MM.1S (cell line): ENCODE results near the gene GPR35.

Experiments used
- DNase-seq: peaks from one replicate; pipeline ENCODE4 v3.0.0-alpha.2; 2015
- H2AFZ ChIP-seq: fragments of 300-600 bp; sonication (generic); 2 replicates; pipeline ENCODE4 v1.6.0; 2016; ENCODE audit warnings: antibody characterized with exemption, low read length
- H3F3A ChIP-seq: fragments of 300-600 bp; sonication (generic); 2 replicates; pipeline ENCODE4 v1.6.1; 2016; ENCODE audit warnings: mild to moderate bottlenecking, antibody characterized with exemption, low read length, moderate library complexity, mixed read lengths; ENCODE audit not compliant: insufficient read depth
- H3K27ac ChIP-seq: fragments of 300-600 bp; sonication (generic); 2 replicates; pipeline ENCODE4 v1.5.1; 2016; ENCODE audit warnings: mild to moderate bottlenecking, low read length
- H3K27me3 ChIP-seq: fragments of 300-600 bp; sonication (generic); replicated peaks from 2 replicates; pipeline ENCODE4 v1.6.0; 2016; ENCODE audit warnings: low read length; ENCODE audit not compliant: insufficient read depth
- H3K36me3 ChIP-seq: fragments of 300-600 bp; sonication (generic); replicated peaks from 2 replicates; pipeline ENCODE4 v1.6.1; 2016; ENCODE audit warnings: mild to moderate bottlenecking, low read length, mixed read lengths; ENCODE audit not compliant: insufficient read depth
- H3K4me1 ChIP-seq: fragments of 300-600 bp; sonication (generic); 2 replicates; pipeline ENCODE4 v1.6.1; 2016; ENCODE audit warnings: low read length, mixed read lengths
- H3K4me2 ChIP-seq: fragments of 300-600 bp; sonication (generic); 2 replicates; pipeline ENCODE4 v1.6.0; 2016; ENCODE audit warnings: low read depth, low read length
- H3K4me3 ChIP-seq: fragments of 300-600 bp; sonication (generic); 2 replicates; pipeline ENCODE4 v1.5.1; 2016; ENCODE audit warnings: low read length, mixed read lengths
- H3K79me2 ChIP-seq: fragments of 300-600 bp; sonication (generic); 2 replicates; pipeline ENCODE4 v1.6.1; 2016; ENCODE audit warnings: mixed run types, low read length, mixed read lengths
- H3K9ac ChIP-seq: fragments of 300-600 bp; sonication (generic); 2 replicates; pipeline ENCODE4 v1.6.1; 2016; ENCODE audit warnings: low read length, mixed read lengths
- H3K9me2 ChIP-seq: fragments of 300-600 bp; sonication (generic); replicated peaks from 2 replicates; pipeline ENCODE4 v1.6.1; 2016; ENCODE audit warnings: mild to moderate bottlenecking, low read length, mixed read lengths; ENCODE audit not compliant: insufficient read depth
- H3K9me3 ChIP-seq: fragments of 300-600 bp; sonication (generic); replicated peaks from 2 replicates; pipeline ENCODE4 v1.6.1; 2016; ENCODE audit warnings: mild to moderate bottlenecking, low read length, mixed read lengths; ENCODE audit not compliant: insufficient read depth
- H4K20me1 ChIP-seq: fragments of 300-600 bp; sonication (generic); 2 replicates; pipeline ENCODE4 v1.6.1; 2016; ENCODE audit warnings: mild to moderate bottlenecking, low read length, moderate library complexity, mixed read lengths; ENCODE audit not compliant: insufficient read depth
- EZH2 ChIP-seq: fragments of 300-600 bp; sonication (generic); optimal IDR thresholded peaks from 2 replicates; pipeline ENCODE3; 2017; ENCODE audit warnings: low read depth, mild to moderate bottlenecking, antibody characterized with exemption, low read length, mixed read lengths
- EZH2phosphoT487 ChIP-seq: fragments of 300-600 bp; sonication (generic); IDR thresholded peaks from 2 replicates; pipeline ENCODE4 v1.6.1; 2018; ENCODE audit warnings: antibody characterized with exemption, low read length
- TF ChIP-seq, protein P1 (sequence below): fragments of 300-600 bp; sonication (generic); IDR thresholded peaks from 2 replicates; pipeline ENCODE4 v1.5.1; 2016; ENCODE audit warnings: antibody characterized with exemption, low read length, mixed read lengths

Gene GPR35

DNA sequence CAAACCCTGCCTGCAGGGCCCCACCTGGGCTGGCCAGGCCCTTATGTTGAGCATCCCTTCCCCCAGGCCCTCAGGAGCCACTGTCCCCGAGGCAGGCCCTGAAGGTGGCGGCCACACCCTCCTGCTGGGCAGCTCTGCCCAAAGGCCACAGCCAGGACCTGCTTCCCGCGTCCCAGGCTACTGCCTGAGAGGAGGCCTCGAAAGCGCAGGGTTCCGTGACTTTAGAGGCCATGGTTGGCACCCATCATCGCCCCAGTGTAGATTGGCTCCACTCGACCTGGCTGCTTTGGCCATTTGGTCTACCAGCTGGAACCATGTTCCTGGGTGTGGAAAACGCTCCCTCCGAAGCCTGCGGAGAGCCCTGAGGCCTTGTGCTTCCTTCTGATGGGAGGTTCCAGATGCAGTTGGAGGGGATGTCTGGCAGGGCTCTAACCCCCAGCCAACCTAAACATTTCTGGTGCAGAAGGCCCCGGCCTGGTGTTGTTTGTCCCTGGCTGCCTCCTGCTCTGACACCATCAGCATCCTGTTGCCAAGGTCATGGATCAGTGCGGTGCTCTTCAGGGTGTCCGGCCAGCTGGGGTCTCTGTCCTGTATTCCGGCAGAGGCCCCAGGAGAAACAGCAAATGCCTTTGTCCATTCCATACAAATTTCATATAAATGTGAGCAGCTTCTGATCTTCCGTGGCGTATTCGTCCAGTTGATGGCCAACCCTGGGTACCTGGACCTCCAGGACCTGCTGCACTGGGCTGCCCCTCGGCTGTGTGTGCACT lies 24.0 kb upstream of the GPR35 start:
- H3K9me3 ChIP-seq, result no peaks in the 10 kb centered on the region
- no peak overlapping the region for H3K9ac ChIP-seq
- no peaks in the 10 kb centered on the region for H3K4me1 ChIP-seq
- no peak for DNase-seq
- H3K36me3 ChIP-seq, result no peaks in the 10 kb centered on the region
- H2AFZ ChIP-seq, result no peak overlapping the region
- no peak overlapping the region for H3K4me3 ChIP-seq
- H3F3A ChIP-seq, result no peaks in the 10 kb centered on the region
- H3K79me2 ChIP-seq, result no peaks in the 10 kb centered on the region
- H4K20me1 ChIP-seq, result no peaks in the 10 kb centered on the region
- TF ChIP-seq, protein P1, sequence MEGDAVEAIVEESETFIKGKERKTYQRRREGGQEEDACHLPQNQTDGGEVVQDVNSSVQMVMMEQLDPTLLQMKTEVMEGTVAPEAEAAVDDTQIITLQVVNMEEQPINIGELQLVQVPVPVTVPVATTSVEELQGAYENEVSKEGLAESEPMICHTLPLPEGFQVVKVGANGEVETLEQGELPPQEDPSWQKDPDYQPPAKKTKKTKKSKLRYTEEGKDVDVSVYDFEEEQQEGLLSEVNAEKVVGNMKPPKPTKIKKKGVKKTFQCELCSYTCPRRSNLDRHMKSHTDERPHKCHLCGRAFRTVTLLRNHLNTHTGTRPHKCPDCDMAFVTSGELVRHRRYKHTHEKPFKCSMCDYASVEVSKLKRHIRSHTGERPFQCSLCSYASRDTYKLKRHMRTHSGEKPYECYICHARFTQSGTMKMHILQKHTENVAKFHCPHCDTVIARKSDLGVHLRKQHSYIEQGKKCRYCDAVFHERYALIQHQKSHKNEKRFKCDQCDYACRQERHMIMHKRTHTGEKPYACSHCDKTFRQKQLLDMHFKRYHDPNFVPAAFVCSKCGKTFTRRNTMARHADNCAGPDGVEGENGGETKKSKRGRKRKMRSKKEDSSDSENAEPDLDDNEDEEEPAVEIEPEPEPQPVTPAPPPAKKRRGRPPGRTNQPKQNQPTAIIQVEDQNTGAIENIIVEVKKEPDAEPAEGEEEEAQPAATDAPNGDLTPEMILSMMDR, result no peak
- no peak for TF ChIP-seq EZH2
- no peak for TF ChIP-seq EZH2phosphoT487
- no peaks in the 10 kb centered on the region for H3K9me2 ChIP-seq
- no peak overlapping the region for H3K27ac ChIP-seq
- H3K4me2 ChIP-seq, result no peak overlapping the region
- H3K27me3 ChIP-seq, result no peaks in the 10 kb centered on the region

GRCh38 chr2:240601831-240602160 lies 23.5 kb upstream of the GPR35 start:
- Histone ChIP-seq H3K9me3 (no peaks in the 10 kb centered on the region), H3K36me3 (no peaks in the 10 kb centered on the region), H3K4me2 (no peak overlapping the region), H4K20me1 (no peaks in the 10 kb centered on the region), H3K9ac (no peak overlapping the region), H3K4me3 (no peak overlapping the region), H3K79me2 (no peaks in the 10 kb centered on the region), H3K27ac (no peak overlapping the region), H3K27me3 (no peaks in the 10 kb centered on the region), H3K9me2 (no peaks in the 10 kb centered on the region), H3K4me1 (no peaks in the 10 kb centered on the region), H3F3A (no peaks in the 10 kb centered on the region), H2AFZ (no peak overlapping the region)
- TF ChIP-seq, protein P1, result no peak
- TF ChIP-seq EZH2 (no peak), EZH2phosphoT487 (no peak)
- DNase-seq, result no peak

DNA sequence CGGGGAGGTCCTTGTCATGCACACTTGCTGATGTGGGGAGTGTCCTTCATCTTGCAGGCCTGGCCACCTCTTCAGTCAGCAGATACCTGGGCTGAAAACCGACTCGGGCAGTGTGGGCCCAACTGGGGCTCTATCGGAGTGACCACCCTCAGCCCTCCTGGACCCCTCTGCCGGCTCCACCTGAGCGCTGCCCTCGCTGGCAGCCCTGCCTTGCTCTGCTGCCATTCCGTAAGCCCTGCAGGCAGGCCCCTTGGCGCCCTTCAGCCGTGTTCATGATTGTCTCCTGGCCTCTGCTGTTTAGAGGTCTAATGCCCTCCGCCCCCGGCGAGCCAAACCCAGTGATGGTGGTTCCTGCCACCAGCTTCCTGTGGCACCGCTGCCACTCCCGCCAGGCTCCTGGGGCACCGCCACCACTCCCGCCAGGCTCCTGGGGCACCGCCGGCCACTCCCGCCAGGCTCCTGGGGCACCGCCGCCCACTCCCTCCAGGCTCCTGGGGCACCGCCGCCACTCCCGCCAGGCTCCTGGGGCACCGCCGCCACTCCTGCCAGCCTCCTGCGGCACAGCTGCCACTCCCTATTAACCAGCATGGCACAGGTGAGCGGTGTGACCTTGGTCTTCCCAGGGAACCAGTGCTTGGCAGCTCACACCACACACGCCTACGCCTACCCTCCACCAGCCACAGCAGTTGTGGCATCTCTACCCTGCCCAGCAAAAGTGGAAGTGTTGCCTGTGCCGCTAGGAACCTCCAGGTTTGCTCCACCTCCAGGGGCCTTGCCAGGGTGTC lies 22.8 kb upstream of the GPR35 start:
- Histone ChIP-seq H3F3A (no peaks in the 10 kb centered on the region), H4K20me1 (no peaks in the 10 kb centered on the region), H3K36me3 (no peaks in the 10 kb centered on the region), H3K4me2 (no peak overlapping the region), H3K27me3 (no peaks in the 10 kb centered on the region), H3K79me2 (no peaks in the 10 kb centered on the region), H3K9me2 (no peaks in the 10 kb centered on the region), H3K27ac (no peak overlapping the region), H3K4me3 (no peak overlapping the region), H3K4me1 (no peaks in the 10 kb centered on the region), H3K9ac (no peak overlapping the region), H2AFZ (no peak overlapping the region), H3K9me3 (no peaks in the 10 kb centered on the region)
- no peak for DNase-seq
- TF ChIP-seq EZH2 (no peak), EZH2phosphoT487 (no peak)
- TF ChIP-seq, protein P1, result no peak
